ENCODE measurements around the gene TP73.

Gene TP73

GRCh38 chr1:3731583-3732433, 79.5 kb downstream of the TP73 start:
- no peak for DNase-seq

- DNase-seq = no peak
Observed at GRCh38 chr1:3732434-3733093, 80.2 kb downstream of the TP73 start.

- no peak for DNase-seq
Observed at GRCh38 chr1:3733094-3733882, 81.0 kb downstream of the TP73 start.

GRCh38 chr1:3733883-3734589, 81.7 kb downstream of the TP73 start:
- DNase-seq = no peak

- DNase-seq = no peak
Observed at GRCh38 chr1:3734602-3735001, 82.3 kb downstream of the TP73 start.

- DNase-seq = no peak
Observed at GRCh38 chr1:3735027-3735681, 82.8 kb downstream of the TP73 start.

- no peak for DNase-seq
Observed at GRCh38 chr1:3735688-3736087, 83.4 kb downstream of the TP73 start.

- DNase-seq = no peak
Observed at GRCh38 chr1:3736131-3736561, 83.8 kb downstream of the TP73 start.

GRCh38 chr1:3736708-3737107, 84.4 kb downstream of the TP73 start:
- DNase-seq = no peak

GRCh38 chr1:3738943-3739342, 86.6 kb downstream of the TP73 start:
- DNase-seq = no peak

GRCh38 chr1:3740042-3740441, 87.7 kb downstream of the TP73 start:
- no peak for DNase-seq

- no peak for DNase-seq
Observed at GRCh38 chr1:3740752-3741151, 88.4 kb downstream of the TP73 start.

GRCh38 chr1:3741566-3742438, 89.5 kb downstream of the TP73 start:
- DNase-seq = no peak

GRCh38 chr1:3742439-3743298, 90.4 kb downstream of the TP73 start:
- no peak for DNase-seq

GRCh38 chr1:3743421-3743820, 91.1 kb downstream of the TP73 start:
- no peak for DNase-seq

GRCh38 chr1:3743826-3744225, 91.5 kb downstream of the TP73 start:
- DNase-seq = no peak

GRCh38 chr1:3744646-3745045, 92.3 kb downstream of the TP73 start:
- no peak for DNase-seq

- no peak for DNase-seq
Observed at GRCh38 chr1:3745071-3745470, 92.8 kb downstream of the TP73 start.

- no peak for DNase-seq
Observed at GRCh38 chr1:3745590-3746381, 93.5 kb downstream of the TP73 start.
